ENCODE measurements around the gene CTDSPL. TPM values are rescaled to one million over a fixed set of nuclear protein-coding genes. Genes with fewer than 3 reads are reported as not detected.

Gene CTDSPL
- total RNA-seq, 1 donor from 2014 or later: 30.6 TPM

GRCh38 chr3:37925157-37925556 lies 63.5 kb downstream of the CTDSPL start:
- H3K36me3 ChIP-seq (ENCODE audit: control insufficient read depth, insufficient read depth, low read length): no peaks in the 10 kb centered on the region
- no peak overlapping the region for H3K4me3 ChIP-seq (ENCODE audit: low read depth, low read length)
- no peak for DNase-seq (ENCODE audit: low read depth)
- H3K27me3 ChIP-seq (ENCODE audit: control insufficient read depth, insufficient read depth, low read length): no peaks in the 10 kb centered on the region
- TF ChIP-seq CTCF (IDR thresholded peaks at IDR 0.05; ENCODE audit: insufficient read depth, low read length, poor library complexity, severe bottlenecking): no peak

GRCh38 chr3:37926611-37927010 lies 64.9 kb downstream of the CTDSPL start:
- no peaks in the 10 kb centered on the region for H3K27me3 ChIP-seq (ENCODE audit: control insufficient read depth, insufficient read depth, low read length)
- no peak overlapping the region for H3K4me3 ChIP-seq (ENCODE audit: low read depth, low read length)
- no peak for TF ChIP-seq CTCF (IDR thresholded peaks at IDR 0.05; ENCODE audit: insufficient read depth, low read length, poor library complexity, severe bottlenecking)
- DNase-seq (ENCODE audit: low read depth): no peak
- H3K36me3 ChIP-seq (ENCODE audit: control insufficient read depth, insufficient read depth, low read length): no peaks in the 10 kb centered on the region

- Histone ChIP-seq H3K4me3 (ENCODE audit: low read depth, low read length) (no peak overlapping the region), H3K36me3 (ENCODE audit: control insufficient read depth, insufficient read depth, low read length) (no peaks in the 10 kb centered on the region), H3K27me3 (ENCODE audit: control insufficient read depth, insufficient read depth, low read length) (no peaks in the 10 kb centered on the region)
- no peak for TF ChIP-seq CTCF (IDR thresholded peaks at IDR 0.05; ENCODE audit: insufficient read depth, low read length, poor library complexity, severe bottlenecking)
- DNase-seq (ENCODE audit: low read depth): no peak
Measured at GRCh38 chr3:37930495-37930894, 68.8 kb downstream of the CTDSPL start.

- DNase-seq (ENCODE audit: low read depth): no peak
- Histone ChIP-seq H3K27me3 (ENCODE audit: control insufficient read depth, insufficient read depth, low read length) (no peaks in the 10 kb centered on the region), H3K4me3 (ENCODE audit: low read depth, low read length) (no peak overlapping the region), H3K36me3 (ENCODE audit: control insufficient read depth, insufficient read depth, low read length) (no peaks in the 10 kb centered on the region)
- no peak for TF ChIP-seq CTCF (IDR thresholded peaks at IDR 0.05; ENCODE audit: insufficient read depth, low read length, poor library complexity, severe bottlenecking)
Measured at GRCh38 chr3:37932505-37932904, 70.8 kb downstream of the CTDSPL start.

- no peak overlapping the region for H3K4me3 ChIP-seq (ENCODE audit: low read depth, low read length)
- no peak for DNase-seq (ENCODE audit: low read depth)
- no peaks in the 10 kb centered on the region for H3K27me3 ChIP-seq (ENCODE audit: control insufficient read depth, insufficient read depth, low read length)
- TF ChIP-seq CTCF (IDR thresholded peaks at IDR 0.05; ENCODE audit: insufficient read depth, low read length, poor library complexity, severe bottlenecking): no peak
- no peaks in the 10 kb centered on the region for H3K36me3 ChIP-seq (ENCODE audit: control insufficient read depth, insufficient read depth, low read length)
Measured at GRCh38 chr3:37934631-37935289, 73.1 kb downstream of the CTDSPL start.

GRCh38 chr3:37935290-37935668 lies 73.6 kb downstream of the CTDSPL start:
- Histone ChIP-seq H3K36me3 (ENCODE audit: control insufficient read depth, insufficient read depth, low read length) (no peaks in the 10 kb centered on the region), H3K4me3 (ENCODE audit: low read depth, low read length) (no peak overlapping the region), H3K27me3 (ENCODE audit: control insufficient read depth, insufficient read depth, low read length) (no peaks in the 10 kb centered on the region)
- no peak for DNase-seq (ENCODE audit: low read depth)
- no peak for TF ChIP-seq CTCF (IDR thresholded peaks at IDR 0.05; ENCODE audit: insufficient read depth, low read length, poor library complexity, severe bottlenecking)
